ENCODE data around the gene CEP55. TPM values are rescaled to one million over a fixed set of nuclear protein-coding genes. Genes with fewer than 3 reads are reported as not detected.

Gene CEP55
- total and polyA plus RNA-seq, 2 experiments from 2014 or later, result 14.9 to 21.5 TPM

DNA sequence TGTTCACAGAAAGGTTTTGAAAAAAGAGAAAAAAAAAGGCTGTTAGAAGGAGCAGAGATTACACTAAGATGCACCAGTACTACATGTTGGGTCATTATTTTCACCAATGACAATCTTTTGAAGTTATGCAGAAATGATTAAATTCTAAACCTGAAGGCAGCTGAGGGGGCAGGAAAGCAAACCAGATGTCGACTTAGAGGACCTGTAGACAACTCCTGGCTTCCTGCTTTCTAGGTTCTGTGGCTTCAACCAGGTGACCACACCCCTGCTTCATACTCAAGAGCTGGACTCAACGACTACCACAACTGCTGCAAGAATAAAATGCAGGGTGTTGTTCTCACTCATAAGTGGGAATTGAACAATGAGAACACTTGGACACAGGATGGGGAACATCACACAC, 44.3 kb upstream of the CEP55 start:
- no peak for DNase-seq
- peaks cover 24% of the 10 kb centered on the region for H3K4me1 ChIP-seq (ENCODE audit: insufficient read depth)
- H3K4me3 ChIP-seq, result no peak overlapping the region
- WGBS, 2 experiments (ENCODE audit: low coverage in 1 of 2, low lambda C conversion rate in 2 of 2, missing lambda C conversion rate in 2 of 2), result 2 to 4% methylated on average over 2 of the region's 2 CpGs
- TF ChIP-seq EZH2phosphoT487 (IDR thresholded peaks at IDR 0.05; ENCODE audit: insufficient read depth, low read depth) (no peak), EZH2 (IDR thresholded peaks at IDR 0.05; ENCODE audit: insufficient read depth, poor library complexity, severe bottlenecking) (no peak)
- no peaks in the 10 kb centered on the region for H4K20me1 ChIP-seq (ENCODE audit: insufficient read depth)
- peaks cover 99% of the 10 kb centered on the region for H3K79me2 ChIP-seq (ENCODE audit: insufficient read depth)
- H3F3A ChIP-seq (ENCODE audit: insufficient read depth), result peaks cover 32% of the 10 kb centered on the region
- H3K9me3 ChIP-seq (ENCODE audit: low read depth), result no peaks in the 10 kb centered on the region
- H3K36me3 ChIP-seq (ENCODE audit: low read depth), result peaks cover 74% of the 10 kb centered on the region
- H2AFZ ChIP-seq, result no peak overlapping the region
- no peak overlapping the region for H3K9ac ChIP-seq
- no peaks in the 10 kb centered on the region for H3K27me3 ChIP-seq (replicated peaks; ENCODE audit: insufficient read depth)
- H3K27ac ChIP-seq, result no peak overlapping the region
- in situ Hi-C loops (cut with MboI), result no loop called here
- no peak overlapping the region for H3K4me2 ChIP-seq (ENCODE audit: unreplicated experiment)
- H3K9me2 ChIP-seq (ENCODE audit: insufficient read depth), result no peaks in the 10 kb centered on the region

DNA sequence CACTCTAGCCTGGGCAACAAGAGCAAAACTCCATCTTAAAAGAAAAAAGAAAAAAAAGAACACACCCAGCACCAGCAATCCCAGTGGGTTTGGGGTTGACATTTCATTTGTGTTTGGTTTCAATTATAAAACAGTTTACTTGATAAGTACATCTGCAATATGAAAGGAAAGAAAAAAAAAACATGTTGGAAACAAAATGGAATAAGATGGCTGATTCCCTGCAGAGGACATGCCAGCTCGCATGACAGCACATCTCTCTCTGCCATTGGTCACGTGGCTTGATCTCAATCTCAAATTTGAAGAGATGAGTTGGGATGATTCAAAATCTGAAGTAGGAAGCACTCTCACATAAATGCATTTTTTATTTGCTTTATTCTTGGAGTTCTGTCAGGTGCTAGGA, 42.3 kb upstream of the CEP55 start:
- H3K9ac ChIP-seq, result no peak overlapping the region
- H2AFZ ChIP-seq, result no peak overlapping the region
- no peaks in the 10 kb centered on the region for H4K20me1 ChIP-seq (ENCODE audit: insufficient read depth)
- no peak overlapping the region for H3K4me2 ChIP-seq (ENCODE audit: unreplicated experiment)
- H3K27ac ChIP-seq, result peak overlapping the region; percentile 32
- H3K79me2 ChIP-seq (ENCODE audit: insufficient read depth), result peaks cover 90% of the 10 kb centered on the region
- no peaks in the 10 kb centered on the region for H3K9me2 ChIP-seq (ENCODE audit: insufficient read depth)
- H3K36me3 ChIP-seq (ENCODE audit: low read depth), result peaks cover 62% of the 10 kb centered on the region
- no peaks in the 10 kb centered on the region for H3K9me3 ChIP-seq (ENCODE audit: low read depth)
- H3K27me3 ChIP-seq (replicated peaks; ENCODE audit: insufficient read depth), result no peaks in the 10 kb centered on the region
- peaks cover 39% of the 10 kb centered on the region for H3K4me1 ChIP-seq (ENCODE audit: insufficient read depth)
- H3F3A ChIP-seq (ENCODE audit: insufficient read depth), result peaks cover 47% of the 10 kb centered on the region
- TF ChIP-seq EZH2 (IDR thresholded peaks at IDR 0.05; ENCODE audit: insufficient read depth, poor library complexity, severe bottlenecking) (no peak), EZH2phosphoT487 (IDR thresholded peaks at IDR 0.05; ENCODE audit: insufficient read depth, low read depth) (no peak)
- no peak overlapping the region for H3K4me3 ChIP-seq
- 43 to 48% methylated on average over 2 of the region's 2 CpGs for WGBS, 2 experiments (ENCODE audit: low coverage in 1 of 2, low lambda C conversion rate in 2 of 2, missing lambda C conversion rate in 2 of 2)
- in situ Hi-C loops (cut with MboI), result no loop called here
- DNase-seq, result no peak

DNA sequence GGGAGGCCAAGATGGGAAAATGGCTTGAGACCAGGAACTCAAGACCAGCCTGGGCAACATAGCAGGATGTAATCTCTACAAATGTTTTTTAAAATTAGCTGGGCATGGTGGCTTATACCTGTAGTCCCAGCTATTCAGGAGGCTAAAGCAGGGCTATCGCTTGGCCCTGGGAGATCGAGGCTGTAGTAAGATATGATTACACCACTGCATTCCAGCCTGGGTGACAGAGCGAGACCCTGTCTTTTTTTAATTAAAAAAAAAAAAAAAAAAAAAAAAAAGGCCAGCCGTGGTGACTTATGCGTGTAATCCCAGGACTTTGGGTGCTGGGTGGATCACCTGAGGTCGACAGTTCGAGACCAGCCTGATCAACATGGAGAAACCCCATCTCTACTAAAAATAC, 41.7 kb upstream of the CEP55 start:
- DNase-seq, result no peak
- H3K4me3 ChIP-seq, result no peak overlapping the region
- peaks cover 53% of the 10 kb centered on the region for H3F3A ChIP-seq (ENCODE audit: insufficient read depth)
- in situ Hi-C loops (cut with MboI), result no loop called here
- no peaks in the 10 kb centered on the region for H3K27me3 ChIP-seq (replicated peaks; ENCODE audit: insufficient read depth)
- peak overlapping the region; percentile 32 for H3K27ac ChIP-seq
- no peak overlapping the region for H3K9ac ChIP-seq
- H3K9me3 ChIP-seq (ENCODE audit: low read depth), result no peaks in the 10 kb centered on the region
- peaks cover 90% of the 10 kb centered on the region for H3K79me2 ChIP-seq (ENCODE audit: insufficient read depth)
- WGBS, 2 experiments (ENCODE audit: low coverage in 1 of 2, low lambda C conversion rate in 2 of 2, missing lambda C conversion rate in 2 of 2), result 88 to 90% methylated on average over 7 of the region's 7 CpGs
- no peak overlapping the region for H2AFZ ChIP-seq
- H3K36me3 ChIP-seq (ENCODE audit: low read depth), result peaks cover 62% of the 10 kb centered on the region
- no peak for TF ChIP-seq EZH2 (IDR thresholded peaks at IDR 0.05; ENCODE audit: insufficient read depth, poor library complexity, severe bottlenecking)
- TF ChIP-seq EZH2phosphoT487 (IDR thresholded peaks at IDR 0.05; ENCODE audit: insufficient read depth, low read depth), result no peak
- H4K20me1 ChIP-seq (ENCODE audit: insufficient read depth), result no peaks in the 10 kb centered on the region
- H3K9me2 ChIP-seq (ENCODE audit: insufficient read depth), result no peaks in the 10 kb centered on the region
- H3K4me1 ChIP-seq (ENCODE audit: insufficient read depth), result peaks cover 45% of the 10 kb centered on the region
- H3K4me2 ChIP-seq (ENCODE audit: unreplicated experiment), result no peak overlapping the region

DNA sequence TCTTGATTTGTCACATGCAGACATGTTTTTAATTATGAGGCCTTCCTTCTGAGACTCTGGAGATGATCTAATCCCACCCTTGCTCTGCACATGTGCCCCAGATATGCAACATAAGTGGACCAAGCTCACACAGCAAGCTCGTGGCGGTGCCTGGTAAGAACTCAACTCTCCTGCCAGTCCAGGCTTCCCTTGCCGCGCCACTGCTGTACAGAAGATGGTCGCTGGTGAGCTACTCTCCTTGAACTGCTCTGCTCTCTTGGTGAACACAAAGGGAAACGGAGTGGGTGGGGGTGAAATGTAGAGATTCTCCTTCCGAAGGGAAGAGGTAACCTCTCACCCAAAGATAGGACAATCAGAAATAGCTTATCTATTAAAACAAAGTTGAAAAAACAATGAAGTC, 39.9 kb upstream of the CEP55 start:
- Histone ChIP-seq H4K20me1 (ENCODE audit: insufficient read depth) (no peaks in the 10 kb centered on the region), H3K27ac (peak overlapping the region; percentile 99), H3K4me1 (ENCODE audit: insufficient read depth) (peaks cover 61% of the 10 kb centered on the region), H3K9ac (peak overlapping the region; percentile 52), H3K27me3 (replicated peaks; ENCODE audit: insufficient read depth) (no peaks in the 10 kb centered on the region), H3K36me3 (ENCODE audit: low read depth) (peaks cover 51% of the 10 kb centered on the region), H2AFZ (no peak overlapping the region), H3K9me3 (ENCODE audit: low read depth) (no peaks in the 10 kb centered on the region), H3F3A (ENCODE audit: insufficient read depth) (peaks cover 67% of the 10 kb centered on the region), H3K9me2 (ENCODE audit: insufficient read depth) (no peaks in the 10 kb centered on the region), H3K79me2 (ENCODE audit: insufficient read depth) (peaks cover 89% of the 10 kb centered on the region), H3K4me2 (ENCODE audit: unreplicated experiment) (peak overlapping the region; percentile 38), H3K4me3 (no peak overlapping the region)
- 15 to 17% methylated on average over 7 of the region's 7 CpGs for WGBS, 2 experiments (ENCODE audit: low coverage in 1 of 2, low lambda C conversion rate in 2 of 2, missing lambda C conversion rate in 2 of 2)
- TF ChIP-seq EZH2phosphoT487 (IDR thresholded peaks at IDR 0.05; ENCODE audit: insufficient read depth, low read depth) (no peak), EZH2 (IDR thresholded peaks at IDR 0.05; ENCODE audit: insufficient read depth, poor library complexity, severe bottlenecking) (no peak)
- in situ Hi-C loops (cut with MboI), result no loop called here
- DNase-seq, result peak; percentile 82

DNA sequence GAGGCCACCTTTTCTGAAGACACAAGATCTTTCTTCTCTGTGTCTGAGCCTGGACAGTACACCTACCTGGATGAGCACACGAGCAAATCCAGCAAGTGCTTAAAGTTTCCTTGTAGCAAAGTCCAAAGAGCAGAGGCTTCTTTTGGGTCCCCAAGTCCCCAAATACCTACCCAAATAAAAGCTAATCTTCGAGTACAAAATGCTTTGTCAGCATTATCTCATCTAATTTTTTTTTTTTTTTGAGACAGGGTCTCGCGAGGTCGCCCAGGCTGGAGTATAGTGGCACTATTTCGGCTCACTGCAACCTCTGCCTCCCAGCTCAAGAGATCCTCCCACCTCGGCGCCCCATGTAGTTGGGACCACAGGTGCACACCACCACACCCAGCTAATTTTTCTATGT, 38.9 kb upstream of the CEP55 start:
- peaks cover 71% of the 10 kb centered on the region for H3K4me1 ChIP-seq (ENCODE audit: insufficient read depth)
- no peaks in the 10 kb centered on the region for H3K27me3 ChIP-seq (replicated peaks; ENCODE audit: insufficient read depth)
- H2AFZ ChIP-seq, result no peak overlapping the region
- peaks cover 70% of the 10 kb centered on the region for H3F3A ChIP-seq (ENCODE audit: insufficient read depth)
- no peaks in the 10 kb centered on the region for H3K9me3 ChIP-seq (ENCODE audit: low read depth)
- DNase-seq, result no peak
- no peaks in the 10 kb centered on the region for H4K20me1 ChIP-seq (ENCODE audit: insufficient read depth)
- no peak for TF ChIP-seq EZH2 (IDR thresholded peaks at IDR 0.05; ENCODE audit: insufficient read depth, poor library complexity, severe bottlenecking)
- TF ChIP-seq EZH2phosphoT487 (IDR thresholded peaks at IDR 0.05; ENCODE audit: insufficient read depth, low read depth), result no peak
- WGBS, 2 experiments (ENCODE audit: low coverage in 1 of 2, low lambda C conversion rate in 2 of 2, missing lambda C conversion rate in 2 of 2), result 81% methylated on average over 8 of the region's 8 CpGs
- in situ Hi-C loops (cut with MboI), result no loop called here
- 0 out of 2 replicates have a peak overlapping the region, but pooled peaks have one; percentile 0 for H3K9ac ChIP-seq
- no peaks in the 10 kb centered on the region for H3K9me2 ChIP-seq (ENCODE audit: insufficient read depth)
- H3K4me2 ChIP-seq (ENCODE audit: unreplicated experiment), result no peak overlapping the region
- H3K79me2 ChIP-seq (ENCODE audit: insufficient read depth), result peaks cover 90% of the 10 kb centered on the region
- peak overlapping the region; percentile 99 for H3K27ac ChIP-seq
- no peak overlapping the region for H3K4me3 ChIP-seq
- H3K36me3 ChIP-seq (ENCODE audit: low read depth), result peaks cover 43% of the 10 kb centered on the region
